ENCODE data around the gene PCDHB7. TPM values are rescaled to one million over a fixed set of nuclear protein-coding genes. Genes with fewer than 3 reads are reported as not detected.

The PCDHB7 gene
- total and polyA plus RNA-seq, 2 donors (not counting 3 experiments of a cell fraction or from before 2014, with no cell fraction given), result 0.27 to 0.57 TPM

GRCh38 chr5:141149812-141150211, 22.6 kb upstream of the PCDHB7 start, which contains the start of gene PCDHB6:
Gene PCDHB6, plus strand, starts transcription at chr5:141150057. Its CDS starts 201 bp downstream, at chr5:141150258.
- H3K4me2 ChIP-seq (ENCODE audit: insufficient read depth, low read length), result no peak within 1 kb of the TSS
- H3K27me3 ChIP-seq (ENCODE audit: control insufficient read depth in 2 of 2, insufficient read depth in 2 of 2, low read length in 2 of 2), result no peaks in the 10 kb centered on the region
- TF ChIP-seq JUN (IDR thresholded peaks at IDR 0.05; ENCODE audit: borderline replicate concordance, insufficient read depth, insufficient read length, low read depth), result no peak
- TF ChIP-seq CTCF (IDR thresholded peaks at IDR 0.05; ENCODE audit: extremely low read depth in 1 of 2, insufficient read depth in 1 of 2, low read depth in 1 of 2, low read length in 2 of 2), result peak in 1 of 2 donors; percentile 9
- H3K27ac ChIP-seq (ENCODE audit: insufficient read depth, low read depth, low read length), result no peak within 1 kb of the TSS
- dilution Hi-C loops (cut with MboI; ENCODE audit: extremely low pct_ligation_motif_present, low sequenced_read_pairs), result no loop called here
- no peaks in the 10 kb centered on the region for H4K20me1 ChIP-seq (replicated peaks; ENCODE audit: control insufficient read depth, extremely low read depth, insufficient read depth, low read length)
- no peak within 1 kb of the TSS for H2AFZ ChIP-seq (ENCODE audit: low read depth, low read length)
- no peaks in the 10 kb centered on the region for H3K36me3 ChIP-seq (ENCODE audit: control insufficient read depth in 2 of 2, extremely low read depth in 1 of 2, insufficient read depth in 2 of 2, low read length in 2 of 2)
- H3K4me3 ChIP-seq (replicated peaks in 1 of 3; ENCODE audit: insufficient read depth in 1 of 3, low read depth in 1 of 3, low read length in 3 of 3), result no peak within 1 kb of the TSS
- ChIA-PET POLR2A (no interaction called here), CTCF (no interaction called here)
- no peaks in the 10 kb centered on the region for H3K9me1 ChIP-seq (replicated peaks; ENCODE audit: control insufficient read depth, extremely low read depth, insufficient read depth, low read length)
- no peaks in the 10 kb centered on the region for H3K9me3 ChIP-seq (replicated peaks; ENCODE audit: control insufficient read depth, insufficient read depth, low read length)
- H3K9ac ChIP-seq (replicated peaks; ENCODE audit: extremely low read depth, insufficient read depth, low read length), result no peak within 1 kb of the TSS
- intact Hi-C loops (cut with micrococcal nuclease), result no loop called here
- BruUV-seq (replicated peaks), result no TSS peak
- FAIRE-seq (no peak), DNase-seq (ENCODE audit: low read depth, low spot score) (peak; percentile 3)
- no peaks in the 10 kb centered on the region for H3K79me2 ChIP-seq (ENCODE audit: control insufficient read depth, insufficient read depth, low read length)
- no peaks in the 10 kb centered on the region for H3K4me1 ChIP-seq (ENCODE audit: control insufficient read depth, extremely low read depth, insufficient read depth, low read length)

- H3K9me1 ChIP-seq (replicated peaks; ENCODE audit: control insufficient read depth, extremely low read depth, insufficient read depth, low read length), result no peaks in the 10 kb centered on the region
- BruUV-seq (replicated peaks), result no TSS peak
- H3K27me3 ChIP-seq (ENCODE audit: control insufficient read depth in 2 of 2, insufficient read depth in 2 of 2, low read length in 2 of 2), result no peaks in the 10 kb centered on the region
- DNase-seq (ENCODE audit: low read depth, low spot score) (no peak), FAIRE-seq (no peak)
- TF ChIP-seq CTCF (IDR thresholded peaks at IDR 0.05; ENCODE audit: extremely low read depth in 1 of 2, insufficient read depth in 1 of 2, low read depth in 1 of 2, low read length in 2 of 2) (no peak), FOS (IDR thresholded peaks at IDR 0.05; ENCODE audit: borderline replicate concordance, insufficient read depth, low read length) (no peak), GATA2 (IDR thresholded peaks at IDR 0.05; ENCODE audit: insufficient read depth, insufficient read length, low read depth, low read length) (no peak), MAX (IDR thresholded peaks at IDR 0.05; ENCODE audit: insufficient read depth, insufficient read length) (no peak)
- CTCF ChIA-PET, result no interaction called here
- no peak overlapping the region for H3K4me3 ChIP-seq (replicated peaks in 1 of 3; ENCODE audit: insufficient read depth in 1 of 3, low read depth in 1 of 3, low read length in 3 of 3)
- POLR2A ChIA-PET, result no interaction called here
- no peaks in the 10 kb centered on the region for H3K9me3 ChIP-seq (replicated peaks; ENCODE audit: control insufficient read depth, insufficient read depth, low read length)
- no peak overlapping the region for H3K4me2 ChIP-seq (ENCODE audit: insufficient read depth, low read length)
- no peaks in the 10 kb centered on the region for H4K20me1 ChIP-seq (replicated peaks; ENCODE audit: control insufficient read depth, extremely low read depth, insufficient read depth, low read length)
- H2AFZ ChIP-seq (ENCODE audit: low read depth, low read length), result no peak overlapping the region
- H3K36me3 ChIP-seq (ENCODE audit: control insufficient read depth in 2 of 2, extremely low read depth in 1 of 2, insufficient read depth in 2 of 2, low read length in 2 of 2), result no peaks in the 10 kb centered on the region
- H3K4me1 ChIP-seq (ENCODE audit: control insufficient read depth, extremely low read depth, insufficient read depth, low read length), result no peaks in the 10 kb centered on the region
- H3K9ac ChIP-seq (replicated peaks; ENCODE audit: extremely low read depth, insufficient read depth, low read length), result no peak overlapping the region
- intact Hi-C loops (cut with micrococcal nuclease), result no loop called here
- no peaks in the 10 kb centered on the region for H3K79me2 ChIP-seq (ENCODE audit: control insufficient read depth, insufficient read depth, low read length)
- dilution Hi-C loops (cut with MboI; ENCODE audit: extremely low pct_ligation_motif_present, low sequenced_read_pairs), result no loop called here
- no peak overlapping the region for H3K27ac ChIP-seq (ENCODE audit: insufficient read depth, low read depth, low read length)
These were observed 22.0 kb upstream of the PCDHB7 start for GRCh38 chr5:141150224-141150992.

All from endothelial cell of umbilical vein (primary cell).